HepG2 (cell line): ENCODE measurements around the gene ZNF77. TPM values are rescaled to one million over a fixed set of nuclear protein-coding genes. Genes with fewer than 3 reads are reported as not detected.

Experiments
- CCDC6 ChIP-seq: sonication (generic); formaldehyde crosslinking; IDR thresholded peaks from 2 replicates; pipeline ENCODE4 v1.8.1; 2022; ENCODE audit warnings: mild to moderate bottlenecking, missing genetic modification reagents, moderate library complexity
- CHD4 ChIP-seq: fragments of 200-600 bp; sonication (generic); IDR thresholded peaks from 2 replicates; pipeline ENCODE4 v1.7.0; 2017; ENCODE audit warnings: mild to moderate bottlenecking, low read length, borderline replicate concordance
- ERF ChIP-seq: IDR thresholded peaks from 2 replicates; pipeline ENCODE4 v1.6.1; 2018; ENCODE audit warnings: missing biosample characterization, missing genetic modification reagents
- FOXO1 ChIP-seq: sonication (generic); formaldehyde crosslinking; IDR thresholded peaks from 2 replicates; pipeline ENCODE4 v1.4.0; 2020; ENCODE audit warnings: missing genetic modification reagents
- SRSF9 ChIP-seq: fragments of 200-400 bp; formaldehyde crosslinking; IDR thresholded peaks from 2 replicates; pipeline ENCODE4 v1.6.1; 2018; ENCODE audit warnings: borderline replicate concordance, mild to moderate bottlenecking, low read depth, low read length; ENCODE audit not compliant: insufficient read depth, poor library complexity, severe bottlenecking
- ZBTB20 ChIP-seq: sonication (generic); formaldehyde crosslinking; IDR thresholded peaks from 2 replicates; pipeline ENCODE4 v1.8.1; 2023; ENCODE audit warnings: missing genetic modification reagents, low read depth, mild to moderate bottlenecking, borderline replicate concordance
- ZBTB8A ChIP-seq: sonication (generic); formaldehyde crosslinking; IDR thresholded peaks from 2 replicates; pipeline ENCODE4 v1.4.0; 2020; ENCODE audit warnings: mild to moderate bottlenecking, low read depth, missing genetic modification reagents, borderline replicate concordance
- ZNF350 ChIP-seq: sonication (generic); formaldehyde crosslinking; IDR thresholded peaks from 2 replicates; pipeline ENCODE4 v1.4.0; 2020; ENCODE audit warnings: mild to moderate bottlenecking, low read depth, missing genetic modification reagents, borderline replicate concordance
- ZNF780A ChIP-seq: sonication (generic); formaldehyde crosslinking; IDR thresholded peaks from 2 replicates; pipeline ENCODE4 v1.8.0; 2022; ENCODE audit warnings: mild to moderate bottlenecking, missing genetic modification reagents, moderate library complexity
- ZSCAN12 ChIP-seq: sonication (generic); formaldehyde crosslinking; IDR thresholded peaks from 2 replicates; pipeline ENCODE4 v1.9.0; 2021; ENCODE audit warnings: mild to moderate bottlenecking, missing genetic modification reagents
- polyA plus RNA-seq, 8 experiments: library from polyadenylated mRNA; depleted of rRNA in 3 of 8; stranded (reverse) in 7 of 8; unstranded in 1 of 8; fragments of >200 nt; fragmentation: Illumina TruSeq in 4 of 8; extraction: Trizol in 4 of 8; gene quantifications; 2 replicates each; pipeline versions ENCODE4 v1.2.1 to v1.2.3, GENCODE V29; 2011 to 2016; ENCODE audit warnings: low read depth in 4 of 8, missing spikeins in 1 of 8, mixed read lengths in 1 of 8; ENCODE audit not compliant: insufficient read depth in 1 of 8
- total RNA-seq, 5 experiments: library from RNA; depleted of rRNA; stranded (reverse); fragments of >200 nt; fragmentation: Illumina TruSeq; extraction: Trizol; gene quantifications; 2 replicates each; pipeline ENCODE4 v1.2.3, GENCODE V29; 2016; ENCODE audit warnings: low read depth in 1 of 5
- TF ChIP-seq, protein P1 (sequence below): fragments of 450-650 bp; IDR thresholded peaks from 2 replicates; pipeline ENCODE4 v1.6.1; 2017
- TF ChIP-seq, protein P2 (sequence below): IDR thresholded peaks from 2 replicates; pipeline ENCODE4 v1.6.1; 2016; ENCODE audit warnings: low read depth
- TF ChIP-seq, protein P3 (sequence below): sonication (generic); formaldehyde crosslinking; IDR thresholded peaks from 2 replicates; pipeline ENCODE4 v1.8.1; 2023; ENCODE audit warnings: mild to moderate bottlenecking, inconsistent platforms, moderate library complexity, missing genetic modification reagents, borderline replicate concordance
- TF ChIP-seq, protein P4 (sequence below), 2 experiments: fragments of 450-650 bp in 1 of 2; sonication (generic) in 1 of 2; formaldehyde crosslinking in 1 of 2; IDR thresholded peaks; 2 replicates each; pipeline versions ENCODE4 v1.6.1 to v1.8.0; 2016 to 2022; ENCODE audit warnings: antibody characterized with exemption in 1 of 2, mild to moderate bottlenecking in 1 of 2, missing genetic modification reagents in 1 of 2
- TF ChIP-seq, protein P5 (sequence below): sonication (generic); formaldehyde crosslinking; IDR thresholded peaks from 2 replicates; pipeline ENCODE4 v1.8.1; 2023; ENCODE audit warnings: mild to moderate bottlenecking, missing genetic modification reagents, borderline replicate concordance

The ZNF77 gene
- total and polyA plus RNA-seq, 2 of the 13 experiments (the other 11 are each of a cell fraction or from before 2014, with no cell fraction given) = 7.1 to 11.5 TPM

DNA sequence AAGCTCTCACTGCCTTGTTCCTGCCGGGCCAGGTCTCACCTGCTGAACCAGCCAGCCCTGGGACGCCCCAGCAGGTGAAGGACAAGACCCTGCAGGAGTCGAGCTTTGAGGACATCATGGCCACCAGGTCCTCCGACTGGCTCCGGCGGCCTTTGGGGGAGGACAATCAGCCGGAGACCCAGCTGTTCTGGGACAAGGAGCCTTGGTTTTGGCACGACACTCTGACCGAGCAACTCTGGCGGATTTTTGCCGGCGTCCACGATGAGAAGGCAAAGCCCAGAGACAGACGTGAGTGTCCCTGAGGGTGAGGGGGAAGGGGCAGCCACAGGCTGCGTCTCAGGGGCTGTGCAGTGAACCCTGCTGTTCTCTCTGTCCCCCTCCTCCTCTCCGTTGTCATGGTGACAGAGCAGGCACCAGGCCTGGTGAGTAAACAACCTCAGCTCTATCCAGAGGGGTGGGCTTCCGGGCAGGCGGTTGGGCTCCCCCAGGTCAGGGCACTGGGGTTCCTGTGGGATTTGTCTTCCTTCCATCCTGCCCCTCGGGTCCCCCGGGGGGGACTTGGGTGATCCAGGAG lies 42.3 kb upstream of the ZNF77 start (continued):
- TF ChIP-seq, protein P1, sequence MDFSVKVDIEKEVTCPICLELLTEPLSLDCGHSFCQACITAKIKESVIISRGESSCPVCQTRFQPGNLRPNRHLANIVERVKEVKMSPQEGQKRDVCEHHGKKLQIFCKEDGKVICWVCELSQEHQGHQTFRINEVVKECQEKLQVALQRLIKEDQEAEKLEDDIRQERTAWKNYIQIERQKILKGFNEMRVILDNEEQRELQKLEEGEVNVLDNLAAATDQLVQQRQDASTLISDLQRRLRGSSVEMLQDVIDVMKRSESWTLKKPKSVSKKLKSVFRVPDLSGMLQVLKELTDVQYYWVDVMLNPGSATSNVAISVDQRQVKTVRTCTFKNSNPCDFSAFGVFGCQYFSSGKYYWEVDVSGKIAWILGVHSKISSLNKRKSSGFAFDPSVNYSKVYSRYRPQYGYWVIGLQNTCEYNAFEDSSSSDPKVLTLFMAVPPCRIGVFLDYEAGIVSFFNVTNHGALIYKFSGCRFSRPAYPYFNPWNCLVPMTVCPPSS = no peak
- TF ChIP-seq, protein P2, sequence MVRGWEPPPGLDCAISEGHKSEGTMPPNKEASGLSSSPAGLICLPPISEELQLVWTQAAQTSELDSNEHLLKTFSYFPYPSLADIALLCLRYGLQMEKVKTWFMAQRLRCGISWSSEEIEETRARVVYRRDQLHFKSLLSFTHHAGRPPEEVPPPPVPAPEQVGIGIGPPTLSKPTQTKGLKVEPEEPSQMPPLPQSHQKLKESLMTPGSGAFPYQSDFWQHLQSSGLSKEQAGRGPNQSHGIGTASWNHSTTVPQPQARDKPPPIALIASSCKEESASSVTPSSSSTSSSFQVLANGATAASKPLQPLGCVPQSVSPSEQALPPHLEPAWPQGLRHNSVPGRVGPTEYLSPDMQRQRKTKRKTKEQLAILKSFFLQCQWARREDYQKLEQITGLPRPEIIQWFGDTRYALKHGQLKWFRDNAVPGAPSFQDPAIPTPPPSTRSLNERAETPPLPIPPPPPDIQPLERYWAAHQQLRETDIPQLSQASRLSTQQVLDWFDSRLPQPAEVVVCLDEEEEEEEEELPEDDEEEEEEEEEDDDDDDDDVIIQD (CRISPR knock-in tag) = no peak
- TF ChIP-seq ZSCAN12 (no peak), ZBTB8A (CRISPR knock-in tag) (no peak), ZBTB20 (CRISPR knock-in tag) (no peak), ZNF350 (CRISPR knock-in tag) (no peak), ZNF780A (CRISPR knock-in tag) (no peak), SRSF9 (no peak), FOXO1 (peak; percentile 48; the same call in 1 of the 2 replicates), CHD4 (no peak), CCDC6 (no peak), ERF (CRISPR knock-in tag) (0 out of 2 replicates have a peak, but pooled peaks have one; percentile 31)
- TF ChIP-seq, protein P3, sequence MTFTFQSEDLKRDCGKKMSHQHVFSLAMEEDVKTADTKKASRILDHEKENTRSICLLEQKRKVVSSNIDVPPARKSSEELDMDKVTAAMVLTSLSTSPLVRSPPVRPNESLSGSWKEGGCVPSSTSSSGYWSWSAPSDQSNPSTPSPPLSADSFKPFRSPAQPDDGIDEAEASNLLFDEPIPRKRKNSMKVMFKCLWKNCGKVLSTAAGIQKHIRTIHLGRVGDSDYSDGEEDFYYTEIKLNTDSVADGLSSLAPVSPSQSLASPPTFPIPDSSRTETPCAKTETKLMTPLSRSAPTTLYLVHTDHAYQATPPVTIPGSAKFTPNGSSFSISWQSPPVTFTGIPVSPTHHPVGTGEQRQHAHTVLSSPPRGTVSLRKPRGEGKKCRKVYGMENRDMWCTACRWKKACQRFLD = no peak
- TF ChIP-seq, protein P4, sequence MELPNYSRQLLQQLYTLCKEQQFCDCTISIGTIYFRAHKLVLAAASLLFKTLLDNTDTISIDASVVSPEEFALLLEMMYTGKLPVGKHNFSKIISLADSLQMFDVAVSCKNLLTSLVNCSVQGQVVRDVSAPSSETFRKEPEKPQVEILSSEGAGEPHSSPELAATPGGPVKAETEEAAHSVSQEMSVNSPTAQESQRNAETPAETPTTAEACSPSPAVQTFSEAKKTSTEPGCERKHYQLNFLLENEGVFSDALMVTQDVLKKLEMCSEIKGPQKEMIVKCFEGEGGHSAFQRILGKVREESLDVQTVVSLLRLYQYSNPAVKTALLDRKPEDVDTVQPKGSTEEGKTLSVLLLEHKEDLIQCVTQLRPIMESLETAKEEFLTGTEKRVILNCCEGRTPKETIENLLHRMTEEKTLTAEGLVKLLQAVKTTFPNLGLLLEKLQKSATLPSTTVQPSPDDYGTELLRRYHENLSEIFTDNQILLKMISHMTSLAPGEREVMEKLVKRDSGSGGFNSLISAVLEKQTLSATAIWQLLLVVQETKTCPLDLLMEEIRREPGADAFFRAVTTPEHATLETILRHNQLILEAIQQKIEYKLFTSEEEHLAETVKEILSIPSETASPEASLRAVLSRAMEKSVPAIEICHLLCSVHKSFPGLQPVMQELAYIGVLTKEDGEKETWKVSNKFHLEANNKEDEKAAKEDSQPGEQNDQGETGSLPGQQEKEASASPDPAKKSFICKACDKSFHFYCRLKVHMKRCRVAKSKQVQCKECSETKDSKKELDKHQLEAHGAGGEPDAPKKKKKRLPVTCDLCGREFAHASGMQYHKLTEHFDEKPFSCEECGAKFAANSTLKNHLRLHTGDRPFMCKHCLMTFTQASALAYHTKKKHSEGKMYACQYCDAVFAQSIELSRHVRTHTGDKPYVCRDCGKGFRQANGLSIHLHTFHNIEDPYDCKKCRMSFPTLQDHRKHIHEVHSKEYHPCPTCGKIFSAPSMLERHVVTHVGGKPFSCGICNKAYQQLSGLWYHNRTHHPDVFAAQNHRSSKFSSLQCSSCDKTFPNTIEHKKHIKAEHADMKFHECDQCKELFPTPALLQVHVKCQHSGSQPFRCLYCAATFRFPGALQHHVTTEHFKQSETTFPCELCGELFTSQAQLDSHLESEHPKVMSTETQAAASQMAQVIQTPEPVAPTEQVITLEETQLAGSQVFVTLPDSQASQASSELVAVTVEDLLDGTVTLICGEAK (IDR thresholded peaks at IDR 0.05) = no peak
- TF ChIP-seq, protein P4 (CRISPR knock-in tag; IDR thresholded peaks at IDR 0.05) = no peak
- TF ChIP-seq, protein P5, sequence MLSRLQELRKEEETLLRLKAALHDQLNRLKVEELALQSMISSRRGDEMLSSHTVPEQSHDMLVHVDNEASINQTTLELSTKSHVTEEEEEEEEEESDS (CRISPR knock-in tag) = no peak
